ENCODE data around the gene CDH26. TPM values are rescaled to one million over a fixed set of nuclear protein-coding genes. Genes with fewer than 3 reads are reported as not detected.
"Not testable (repeated sequence)": the region's sequence is repeated elsewhere in the genome, so short reads cannot be mapped to it uniquely, and the experiment has no call there.

CDH26 gene
- polyA plus RNA-seq, 4 donors, result 0.72 to 1.6 (median 1.1) TPM

DNA sequence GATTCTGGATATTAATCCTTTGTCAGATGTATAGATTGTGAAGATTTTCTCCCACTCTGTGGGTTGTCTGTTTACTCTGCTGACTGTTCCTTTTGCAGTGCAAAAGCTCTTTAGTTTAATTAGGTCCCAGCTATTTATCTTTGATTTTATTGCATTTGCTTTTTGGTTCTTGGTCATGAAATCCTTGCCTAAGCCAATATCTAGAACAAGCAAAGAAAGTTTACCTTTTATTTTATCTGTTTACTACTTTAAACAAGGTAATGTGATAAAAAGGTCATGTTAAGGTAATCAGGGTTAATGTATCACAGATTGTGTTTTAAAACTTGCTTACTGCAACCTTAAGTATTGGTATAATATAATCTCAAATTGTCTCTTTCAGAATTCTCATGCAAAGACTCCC is 655 bp upstream of the CDH26 start:
- H3K4me1 ChIP-seq (ENCODE audit: control insufficient read depth in 3 of 3, insufficient read depth in 2 of 3, low read depth in 1 of 3, low read length in 2 of 3); FAIRE-seq; H3K4me3 ChIP-seq (ENCODE audit: low read depth in 1 of 3, low read length in 3 of 3); H3K27ac ChIP-seq (ENCODE audit: low read depth in 1 of 3, low read length in 2 of 3); H3K27me3 ChIP-seq (ENCODE audit: control insufficient read depth in 3 of 3, insufficient read depth in 3 of 3, low read length in 3 of 3); H3K36me3 ChIP-seq (ENCODE audit: control insufficient read depth in 3 of 3, insufficient read depth in 2 of 3, low read depth in 1 of 3, low read length in 3 of 3); H3K9me3 ChIP-seq (ENCODE audit: control insufficient read depth in 2 of 2, insufficient read depth in 1 of 2, low read depth in 1 of 2, low read length in 1 of 2): not testable (repeated sequence)
- DNase-seq, result peak in 1 of 2 donors; percentile 32

DNA sequence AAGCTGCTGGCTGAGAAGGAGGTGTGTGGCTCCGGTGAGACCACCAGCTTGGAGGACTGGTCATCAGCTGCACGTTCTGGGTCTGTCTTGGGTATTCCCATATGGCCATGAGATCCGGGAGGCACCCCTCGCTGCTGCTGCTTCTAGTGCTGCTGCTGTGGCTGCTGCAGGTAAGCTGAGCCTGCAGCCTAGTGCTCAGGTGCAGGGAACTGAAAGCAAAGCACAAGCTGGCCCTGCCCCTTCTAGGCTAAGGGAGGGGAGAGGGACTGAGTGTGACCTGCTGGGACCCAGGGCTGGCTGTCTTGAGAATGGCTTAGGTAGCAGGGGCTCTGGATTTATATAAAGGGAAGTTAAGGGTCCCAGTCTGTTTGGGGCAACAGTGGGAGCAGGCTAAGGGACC is 403 bp downstream of the CDH26 start:
- Histone ChIP-seq H3K4me3 (ENCODE audit: low read depth in 1 of 3, low read length in 3 of 3) (no peak overlapping the region), H3K27ac (ENCODE audit: low read depth in 1 of 3, low read length in 2 of 3) (no peak overlapping the region), H3K9me3 (ENCODE audit: control insufficient read depth in 2 of 2, insufficient read depth in 1 of 2, low read depth in 1 of 2, low read length in 1 of 2) (no peaks in the 10 kb centered on the region), H3K4me1 (ENCODE audit: control insufficient read depth in 3 of 3, insufficient read depth in 2 of 3, low read depth in 1 of 3, low read length in 2 of 3) (no peaks in the 10 kb centered on the region), H3K36me3 (ENCODE audit: control insufficient read depth in 3 of 3, insufficient read depth in 2 of 3, low read depth in 1 of 3, low read length in 3 of 3) (no peaks in the 10 kb centered on the region), H3K27me3 (ENCODE audit: control insufficient read depth in 3 of 3, insufficient read depth in 3 of 3, low read length in 3 of 3) (no peaks in the 10 kb centered on the region)
- WGBS, 3 donors, result 61 to 83% (median 81%) methylated on average over 4 of the region's 4 CpGs
- no peak for FAIRE-seq
- DNase-seq, result no peak

DNA sequence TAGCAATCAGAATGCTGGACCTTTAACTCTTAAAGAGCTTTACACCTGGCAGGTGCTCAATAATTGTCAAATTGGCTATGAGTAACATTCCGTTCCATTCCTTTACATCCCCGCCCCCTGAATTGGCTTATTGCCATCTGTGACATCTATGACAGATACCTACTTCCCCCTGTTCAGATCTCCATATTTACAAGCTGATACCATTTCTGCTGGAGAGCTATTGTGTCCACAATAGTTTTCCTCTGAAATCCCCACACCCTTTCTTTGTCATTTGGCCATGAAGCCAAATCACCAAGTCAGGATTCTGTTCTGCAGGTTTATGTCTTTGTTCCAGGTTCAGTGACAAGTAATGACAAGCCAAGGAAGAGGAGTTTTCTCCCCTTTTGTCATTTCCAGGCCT is 3.2 kb downstream of the CDH26 start:
- Histone ChIP-seq H3K9me3 (ENCODE audit: control insufficient read depth in 2 of 2, insufficient read depth in 1 of 2, low read depth in 1 of 2, low read length in 1 of 2) (no peaks in the 10 kb centered on the region), H3K4me3 (ENCODE audit: low read depth in 1 of 3, low read length in 3 of 3) (no peak overlapping the region), H3K27me3 (ENCODE audit: control insufficient read depth in 3 of 3, insufficient read depth in 3 of 3, low read length in 3 of 3) (no peaks in the 10 kb centered on the region), H3K4me1 (ENCODE audit: control insufficient read depth in 3 of 3, insufficient read depth in 2 of 3, low read depth in 1 of 3, low read length in 2 of 3) (no peaks in the 10 kb centered on the region), H3K27ac (ENCODE audit: low read depth in 1 of 3, low read length in 2 of 3) (no peak overlapping the region), H3K36me3 (ENCODE audit: control insufficient read depth in 3 of 3, insufficient read depth in 2 of 3, low read depth in 1 of 3, low read length in 3 of 3) (no peaks in the 10 kb centered on the region)
- FAIRE-seq (no peak), DNase-seq (no peak)
- 31 to 71% (median 41%) methylated on average over 2 of the region's 2 CpGs for WGBS, 3 donors

DNA sequence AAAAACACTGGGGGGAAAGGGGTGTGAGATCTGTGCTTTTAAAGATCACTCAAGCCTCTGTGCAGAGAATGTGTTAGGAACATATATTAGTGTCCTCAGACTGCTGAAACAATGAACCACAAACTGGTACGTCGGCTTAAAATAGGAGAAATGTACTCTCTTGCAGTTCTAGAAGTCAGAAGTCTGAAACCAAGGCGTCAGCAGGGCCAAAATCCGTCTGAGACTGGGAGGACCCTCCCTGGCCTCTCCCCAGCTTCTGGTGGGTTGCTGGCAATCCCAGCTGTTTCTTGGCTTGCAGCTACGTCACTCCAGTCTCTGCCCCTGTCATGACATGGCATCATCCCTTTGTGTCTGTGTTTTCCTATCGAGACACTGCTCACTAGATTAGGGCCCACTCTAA is 3.9 kb downstream of the CDH26 start:
- Histone ChIP-seq H3K27me3 (ENCODE audit: control insufficient read depth in 3 of 3, insufficient read depth in 3 of 3, low read length in 3 of 3) (no peaks in the 10 kb centered on the region), H3K9me3 (ENCODE audit: control insufficient read depth in 2 of 2, insufficient read depth in 1 of 2, low read depth in 1 of 2, low read length in 1 of 2) (no peaks in the 10 kb centered on the region), H3K27ac (ENCODE audit: low read depth in 1 of 3, low read length in 2 of 3) (no peak overlapping the region), H3K36me3 (ENCODE audit: control insufficient read depth in 3 of 3, insufficient read depth in 2 of 3, low read depth in 1 of 3, low read length in 3 of 3) (no peaks in the 10 kb centered on the region), H3K4me3 (ENCODE audit: low read depth in 1 of 3, low read length in 3 of 3) (no peak overlapping the region), H3K4me1 (ENCODE audit: control insufficient read depth in 3 of 3, insufficient read depth in 2 of 3, low read depth in 1 of 3, low read length in 2 of 3) (no peaks in the 10 kb centered on the region)
- WGBS, 3 donors, result 84 to 91% (median 89%) methylated on average over 6 of the region's 6 CpGs
- no peak for FAIRE-seq
- no peak for DNase-seq

DNA sequence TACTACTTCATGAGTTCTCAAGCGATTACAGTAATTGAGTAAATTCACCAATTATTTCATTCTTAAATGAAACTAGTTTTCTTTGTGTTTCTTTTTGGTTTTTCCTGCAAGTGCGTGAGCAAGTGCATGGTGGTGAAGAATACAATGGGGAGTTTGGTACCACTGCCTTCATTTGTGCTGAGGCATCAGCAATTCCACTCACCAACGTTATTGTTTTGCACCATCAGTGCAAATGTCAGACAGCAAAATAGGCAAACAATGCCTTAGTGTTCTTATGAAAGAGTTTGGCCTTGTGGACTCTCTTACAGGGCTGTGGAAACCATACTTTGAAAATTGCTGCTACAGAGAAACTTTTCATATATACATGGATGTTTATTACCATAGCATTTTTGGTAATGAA is 8.2 kb downstream of the CDH26 start:
- Histone ChIP-seq H3K27me3 (ENCODE audit: control insufficient read depth in 3 of 3, insufficient read depth in 3 of 3, low read length in 3 of 3) (no peaks in the 10 kb centered on the region), H3K9me3 (ENCODE audit: control insufficient read depth in 2 of 2, insufficient read depth in 1 of 2, low read depth in 1 of 2, low read length in 1 of 2) (no peaks in the 10 kb centered on the region), H3K27ac (ENCODE audit: low read depth in 1 of 3, low read length in 2 of 3) (no peak overlapping the region), H3K36me3 (ENCODE audit: control insufficient read depth in 3 of 3, insufficient read depth in 2 of 3, low read depth in 1 of 3, low read length in 3 of 3) (no peaks in the 10 kb centered on the region), H3K4me1 (ENCODE audit: control insufficient read depth in 3 of 3, insufficient read depth in 2 of 3, low read depth in 1 of 3, low read length in 2 of 3) (no peaks in the 10 kb centered on the region), H3K4me3 (ENCODE audit: low read depth in 1 of 3, low read length in 3 of 3) (no peak overlapping the region)
- FAIRE-seq (no peak), DNase-seq (no peak)
- 71 to 79% (median 75%) methylated on average over 3 of the region's 3 CpGs for WGBS, 3 donors

DNA sequence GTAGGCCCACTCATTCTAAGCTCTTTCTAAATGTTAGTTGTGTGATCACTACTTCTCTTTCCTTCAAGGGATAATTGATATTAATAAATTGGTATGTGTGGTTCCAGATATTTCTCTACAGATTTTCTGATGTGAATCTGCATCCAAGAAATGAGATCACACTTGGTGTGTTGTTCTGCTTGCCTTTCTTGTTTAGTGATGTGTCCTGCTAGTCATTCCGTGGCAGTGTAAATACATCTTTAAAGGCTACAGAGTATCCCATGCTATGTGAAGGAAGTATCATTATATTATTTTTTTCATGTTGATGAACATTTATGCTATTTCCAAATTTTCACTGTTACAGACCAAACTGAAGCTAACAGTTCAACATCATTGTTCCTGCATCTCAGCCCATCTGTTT is 13.2 kb downstream of the CDH26 start:
- FAIRE-seq (no peak), DNase-seq (no peak)
- Histone ChIP-seq H3K36me3 (ENCODE audit: control insufficient read depth in 3 of 3, insufficient read depth in 2 of 3, low read depth in 1 of 3, low read length in 3 of 3) (no peaks in the 10 kb centered on the region), H3K4me1 (ENCODE audit: control insufficient read depth in 3 of 3, insufficient read depth in 2 of 3, low read depth in 1 of 3, low read length in 2 of 3) (no peaks in the 10 kb centered on the region), H3K27ac (ENCODE audit: low read depth in 1 of 3, low read length in 2 of 3) (no peak overlapping the region), H3K27me3 (ENCODE audit: control insufficient read depth in 3 of 3, insufficient read depth in 3 of 3, low read length in 3 of 3) (no peaks in the 10 kb centered on the region), H3K9me3 (ENCODE audit: control insufficient read depth in 2 of 2, insufficient read depth in 1 of 2, low read depth in 1 of 2, low read length in 1 of 2) (no peaks in the 10 kb centered on the region), H3K4me3 (ENCODE audit: low read depth in 1 of 3, low read length in 3 of 3) (no peak overlapping the region)
- WGBS, 3 donors, result 80 to 100% (median 85%) methylated on average over 1 of the region's 1 CpG

DNA sequence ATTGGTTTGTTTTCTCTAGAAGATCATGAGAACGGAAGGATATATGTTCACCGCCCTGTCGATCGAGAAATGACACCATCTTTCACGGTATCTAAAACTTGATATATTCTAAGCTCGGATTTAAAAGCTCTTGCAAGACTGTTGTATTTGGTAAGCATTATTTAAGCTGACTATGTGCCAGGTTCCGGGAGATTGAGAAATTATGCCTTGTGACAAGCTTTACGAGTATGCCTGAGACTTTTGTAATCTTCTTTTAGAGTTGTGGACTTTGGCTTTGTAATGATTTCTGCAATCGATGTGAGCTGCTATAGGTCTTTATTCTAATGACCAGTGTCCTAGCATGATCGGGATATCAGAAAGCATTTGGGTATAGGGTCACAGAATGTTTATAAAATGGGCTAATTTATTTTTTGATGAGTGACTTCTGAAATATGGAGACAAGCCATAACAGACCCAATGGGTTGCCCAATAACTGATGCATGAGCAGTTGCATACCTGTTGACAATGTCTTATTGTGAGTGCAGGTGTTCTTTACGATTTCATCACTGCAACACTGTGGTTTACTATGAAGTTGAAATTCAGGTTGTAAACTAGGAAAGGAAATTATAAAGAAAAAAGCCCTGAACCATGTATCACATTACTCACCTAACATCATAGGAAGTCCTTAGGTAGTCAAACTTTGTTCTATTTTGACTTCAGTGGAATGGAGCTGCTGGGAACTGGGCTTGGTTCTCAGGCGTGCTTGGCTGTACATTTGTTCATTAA is 14.0 kb downstream of the CDH26 start:
- WGBS, 3 donors, result 46 to 74% (median 57%) methylated on average over 12 of the region's 12 CpGs
- no peak for FAIRE-seq
- Histone ChIP-seq H3K4me1 (ENCODE audit: control insufficient read depth in 3 of 3, insufficient read depth in 2 of 3, low read depth in 1 of 3, low read length in 2 of 3) (no peaks in the 10 kb centered on the region), H3K27me3 (ENCODE audit: control insufficient read depth in 3 of 3, insufficient read depth in 3 of 3, low read length in 3 of 3) (no peaks in the 10 kb centered on the region), H3K36me3 (ENCODE audit: control insufficient read depth in 3 of 3, insufficient read depth in 2 of 3, low read depth in 1 of 3, low read length in 3 of 3) (no peaks in the 10 kb centered on the region), H3K9me3 (ENCODE audit: control insufficient read depth in 2 of 2, insufficient read depth in 1 of 2, low read depth in 1 of 2, low read length in 1 of 2) (no peaks in the 10 kb centered on the region), H3K27ac (ENCODE audit: low read depth in 1 of 3, low read length in 2 of 3) (no peak overlapping the region), H3K4me3 (ENCODE audit: low read depth in 1 of 3, low read length in 3 of 3) (no peak overlapping the region)
- DNase-seq, result peak; percentile 61 to 70

DNA sequence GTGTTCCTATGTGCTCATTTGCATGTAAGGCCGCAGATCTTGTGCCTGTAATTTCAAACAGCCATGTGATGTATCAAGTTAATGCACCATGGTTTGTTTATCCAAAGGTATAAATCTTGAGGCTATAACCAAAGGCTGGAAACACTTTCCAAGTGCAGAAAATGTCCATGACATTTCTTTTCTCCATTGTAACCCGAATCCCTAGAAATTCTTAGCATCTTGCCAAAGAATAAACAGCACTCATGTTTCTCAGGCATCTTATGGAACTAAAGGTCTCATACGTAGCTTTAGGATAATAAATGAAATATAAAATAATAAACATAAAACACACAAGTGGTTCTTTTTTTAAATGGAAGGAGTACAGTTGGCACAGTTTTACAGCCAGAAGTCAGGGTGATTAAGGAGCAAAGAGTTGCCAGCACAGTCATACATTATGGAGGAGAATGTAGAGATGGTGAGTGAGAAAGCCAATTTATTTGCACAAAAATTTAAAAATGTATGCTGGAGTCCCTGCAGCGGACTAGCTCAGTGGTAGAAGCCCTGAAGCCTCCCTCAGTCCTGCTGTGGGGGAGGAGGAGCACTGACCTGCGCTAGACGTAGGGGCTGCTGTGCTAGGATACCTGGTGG is 18.0 kb downstream of the CDH26 start:
- no peak for DNase-seq
- Histone ChIP-seq H3K4me3 (ENCODE audit: low read depth in 1 of 3, low read length in 3 of 3) (no peak overlapping the region), H3K36me3 (ENCODE audit: control insufficient read depth in 3 of 3, insufficient read depth in 2 of 3, low read depth in 1 of 3, low read length in 3 of 3) (no peaks in the 10 kb centered on the region), H3K4me1 (ENCODE audit: control insufficient read depth in 3 of 3, insufficient read depth in 2 of 3, low read depth in 1 of 3, low read length in 2 of 3) (no peaks in the 10 kb centered on the region), H3K9me3 (ENCODE audit: control insufficient read depth in 2 of 2, insufficient read depth in 1 of 2, low read depth in 1 of 2, low read length in 1 of 2) (no peaks in the 10 kb centered on the region), H3K27ac (ENCODE audit: low read depth in 1 of 3, low read length in 2 of 3) (no peak overlapping the region), H3K27me3 (ENCODE audit: control insufficient read depth in 3 of 3, insufficient read depth in 3 of 3, low read length in 3 of 3) (no peaks in the 10 kb centered on the region)
- 69 to 91% (median 87%) methylated on average over 6 of the region's 6 CpGs for WGBS, 3 donors
- FAIRE-seq, result no peak

DNA sequence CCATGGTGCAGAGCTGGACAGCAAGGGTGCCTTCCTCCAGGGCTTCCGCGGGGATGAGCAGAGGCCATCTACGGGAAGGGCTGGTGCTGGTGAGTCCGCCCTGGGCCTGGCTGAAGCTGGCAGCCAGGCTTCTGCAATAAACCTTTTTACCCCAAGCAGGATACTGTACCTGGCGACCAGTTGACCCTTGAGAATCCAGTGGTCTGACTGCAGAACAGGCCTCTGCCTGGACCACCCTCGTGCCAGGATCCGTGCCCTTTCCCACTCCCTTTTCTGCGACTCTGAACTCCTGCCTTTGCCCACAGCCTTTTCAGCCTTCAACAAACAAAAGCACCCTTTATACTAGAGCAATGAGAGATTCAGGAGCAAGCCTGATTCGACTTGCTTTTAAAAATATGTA is 18.9 kb downstream of the CDH26 start:
- no peaks in the 10 kb centered on the region for H3K4me1 ChIP-seq (ENCODE audit: control insufficient read depth in 3 of 3, insufficient read depth in 2 of 3, low read depth in 1 of 3, low read length in 2 of 3)
- no peak overlapping the region for H3K27ac ChIP-seq (ENCODE audit: low read depth in 1 of 3, low read length in 2 of 3)
- DNase-seq (no peak), FAIRE-seq (no peak)
- 84 to 92% (median 90%) methylated on average over 9 of the region's 9 CpGs for WGBS, 3 donors
- no peaks in the 10 kb centered on the region for H3K9me3 ChIP-seq (ENCODE audit: control insufficient read depth in 2 of 2, insufficient read depth in 1 of 2, low read depth in 1 of 2, low read length in 1 of 2)
- H3K4me3 ChIP-seq (ENCODE audit: low read depth in 1 of 3, low read length in 3 of 3), result no peak overlapping the region
- H3K36me3 ChIP-seq (ENCODE audit: control insufficient read depth in 3 of 3, insufficient read depth in 2 of 3, low read depth in 1 of 3, low read length in 3 of 3), result no peaks in the 10 kb centered on the region
- no peaks in the 10 kb centered on the region for H3K27me3 ChIP-seq (ENCODE audit: control insufficient read depth in 3 of 3, insufficient read depth in 3 of 3, low read length in 3 of 3)
